Activated T-cell treated with anti-CD3 and anti-CD28 coated beads for 4 hours (primary cell): Measurements from ENCODE around the gene TMEM222.
"Not testable (repeated sequence)": the region's sequence is repeated elsewhere in the genome, so short reads cannot be mapped to it uniquely, and the experiment has no call there.

Experiments used
- DNase-seq: peaks from one replicate; pipeline ENCODE4 v3.0.0-alpha.2; 2020

Gene TMEM222

GRCh38 chr1:27321813-27322568 lies at the start of gene TMEM222:
TSS of gene TMEM222 (plus strand) at chr1:27322163. CDS start at chr1:27322198, 35 bp downstream.
- DNase-seq: peak; percentile 93

GRCh38 chr1:27274204-27274603 lies 47.8 kb upstream of the TMEM222 start:
- DNase-seq: no peak

- DNase-seq: no peak
Measured at GRCh38 chr1:27275696-27276095, 46.3 kb upstream of the TMEM222 start.

- peak; percentile 90 for DNase-seq
Measured at GRCh38 chr1:27284425-27285273, 37.3 kb upstream of the TMEM222 start.

- DNase-seq: no peak
Measured at GRCh38 chr1:27285274-27285660, 36.7 kb upstream of the TMEM222 start.

- DNase-seq: not testable (repeated sequence)
Measured at GRCh38 chr1:27285821-27286220, 36.1 kb upstream of the TMEM222 start.

- DNase-seq: not testable (repeated sequence)
Measured at GRCh38 chr1:27289125-27289524, 32.8 kb upstream of the TMEM222 start.

- DNase-seq: no peak
Measured at GRCh38 chr1:27290581-27290980, 31.4 kb upstream of the TMEM222 start.

GRCh38 chr1:27292106-27292505 lies 29.9 kb upstream of the TMEM222 start:
- DNase-seq: no peak

- no peak for DNase-seq
Measured at GRCh38 chr1:27293915-27294314, 28.0 kb upstream of the TMEM222 start.

- peak; percentile 55 for DNase-seq
Measured at GRCh38 chr1:27296773-27297291, 25.1 kb upstream of the TMEM222 start.

- DNase-seq: no peak
Measured at GRCh38 chr1:27297903-27298302, 24.1 kb upstream of the TMEM222 start.

- no peak for DNase-seq
Measured at GRCh38 chr1:27298632-27299384, 23.2 kb upstream of the TMEM222 start.

GRCh38 chr1:27299385-27300271 lies 22.3 kb upstream of the TMEM222 start:
- DNase-seq: no peak

- peak; percentile 67 for DNase-seq
Measured at GRCh38 chr1:27300341-27301051, 21.5 kb upstream of the TMEM222 start.

GRCh38 chr1:27301052-27301422 lies 20.9 kb upstream of the TMEM222 start:
- no peak for DNase-seq

- DNase-seq: no peak
Measured at GRCh38 chr1:27301582-27302199, 20.3 kb upstream of the TMEM222 start.

GRCh38 chr1:27302612-27303011 lies 19.4 kb upstream of the TMEM222 start:
- DNase-seq: no peak

- DNase-seq: no peak
Measured at GRCh38 chr1:27303509-27303908, 18.5 kb upstream of the TMEM222 start.

GRCh38 chr1:27306071-27306470 lies 15.9 kb upstream of the TMEM222 start:
- DNase-seq: no peak
